Measurements from ENCODE around the gene SEM1.
"Not testable (repeated sequence)": the region's sequence is repeated elsewhere in the genome, so short reads cannot be mapped to it uniquely, and the experiment has no call there.

The SEM1 gene

GRCh38 chr7:96707901-96708774 lies 1.5 kb downstream of the SEM1 start:
- no peak for DNase-seq (ENCODE audit: extremely low spot score)
- CTCF ChIA-PET: no interaction called here
- TF ChIP-seq ARNT (IDR thresholded peaks at IDR 0.05) (no peak), TARDBP (IDR thresholded peaks at IDR 0.05) (no peak), FOXM1 (IDR thresholded peaks at IDR 0.05; ENCODE audit: borderline replicate concordance) (no peak), FOXA1 (IDR thresholded peaks at IDR 0.05) (no peak), LEF1 (IDR thresholded peaks at IDR 0.05; ENCODE audit: borderline replicate concordance) (no peak), CTBP1 (IDR thresholded peaks at IDR 0.05; ENCODE audit: borderline replicate concordance) (no peak), SUZ12 (IDR thresholded peaks at IDR 0.05) (no peak), HDGF (IDR thresholded peaks at IDR 0.05; ENCODE audit: borderline replicate concordance) (no peak), SP1 (IDR thresholded peaks at IDR 0.05) (no peak), FOXK2 (IDR thresholded peaks at IDR 0.05) (no peak), NFRKB (IDR thresholded peaks at IDR 0.05) (no peak), BHLHE40 (IDR thresholded peaks at IDR 0.05; ENCODE audit: borderline replicate concordance) (no peak)
- POLR2A ChIA-PET: no interaction called here

GRCh38 chr7:96701258-96701657 lies 8.4 kb downstream of the SEM1 start:
- ChIA-PET POLR2A (no interaction called here), CTCF (no interaction called here)
- TF ChIP-seq SP1 (IDR thresholded peaks at IDR 0.05): no peak
- TF ChIP-seq BHLHE40 (IDR thresholded peaks at IDR 0.05; ENCODE audit: borderline replicate concordance): no peak
- TF ChIP-seq FOXA1 (IDR thresholded peaks at IDR 0.05): no peak
- TF ChIP-seq L3MBTL2 (conservative IDR thresholded peaks at IDR 0.05): no peak
- no peak for TF ChIP-seq NFRKB (IDR thresholded peaks at IDR 0.05)
- TF ChIP-seq PKNOX1 (IDR thresholded peaks at IDR 0.05): no peak
- no peak for TF ChIP-seq ZNF384 (IDR thresholded peaks at IDR 0.05)
- no peak for TF ChIP-seq FOXK2 (IDR thresholded peaks at IDR 0.05)
- no peak for DNase-seq (ENCODE audit: extremely low spot score)

GRCh38 chr7:96700516-96700915 lies 9.1 kb downstream of the SEM1 start:
- POLR2A ChIA-PET: no interaction called here
- CTCF ChIA-PET: no interaction called here
- no peak for DNase-seq (ENCODE audit: extremely low spot score)
- no peak for TF ChIP-seq LEF1 (IDR thresholded peaks at IDR 0.05; ENCODE audit: borderline replicate concordance)
- no peak for TF ChIP-seq TARDBP (IDR thresholded peaks at IDR 0.05)
- TF ChIP-seq FOXA1 (IDR thresholded peaks at IDR 0.05): no peak
- TF ChIP-seq BHLHE40 (IDR thresholded peaks at IDR 0.05; ENCODE audit: borderline replicate concordance): no peak
- TF ChIP-seq ARNT (IDR thresholded peaks at IDR 0.05): no peak
- TF ChIP-seq HDGF (IDR thresholded peaks at IDR 0.05; ENCODE audit: borderline replicate concordance): no peak
- TF ChIP-seq SUZ12 (IDR thresholded peaks at IDR 0.05): no peak
- no peak for TF ChIP-seq CTBP1 (IDR thresholded peaks at IDR 0.05; ENCODE audit: borderline replicate concordance)
- TF ChIP-seq FOXM1 (IDR thresholded peaks at IDR 0.05; ENCODE audit: borderline replicate concordance): no peak
- TF ChIP-seq ELF4 (IDR thresholded peaks at IDR 0.05): no peak
- no peak for TF ChIP-seq FOXK2 (IDR thresholded peaks at IDR 0.05)
- TF ChIP-seq SP1 (IDR thresholded peaks at IDR 0.05): no peak
- TF ChIP-seq NFRKB (IDR thresholded peaks at IDR 0.05): no peak
- no peak for TF ChIP-seq ZNF384 (IDR thresholded peaks at IDR 0.05)
- TF ChIP-seq PKNOX1 (IDR thresholded peaks at IDR 0.05): no peak
- TF ChIP-seq L3MBTL2 (conservative IDR thresholded peaks at IDR 0.05): no peak

GRCh38 chr7:96699219-96699871 lies 10.3 kb downstream of the SEM1 start:
- TF ChIP-seq FOXK2 (IDR thresholded peaks at IDR 0.05) (no peak), ARNT (IDR thresholded peaks at IDR 0.05) (no peak), PKNOX1 (IDR thresholded peaks at IDR 0.05) (no peak), NFRKB (IDR thresholded peaks at IDR 0.05) (no peak), ZNF384 (IDR thresholded peaks at IDR 0.05) (no peak), FOXA1 (IDR thresholded peaks at IDR 0.05) (no peak), FOXM1 (IDR thresholded peaks at IDR 0.05; ENCODE audit: borderline replicate concordance) (no peak), LEF1 (IDR thresholded peaks at IDR 0.05; ENCODE audit: borderline replicate concordance) (no peak), SUZ12 (IDR thresholded peaks at IDR 0.05) (no peak), HDGF (IDR thresholded peaks at IDR 0.05; ENCODE audit: borderline replicate concordance) (no peak), SP1 (IDR thresholded peaks at IDR 0.05) (no peak), ELF4 (IDR thresholded peaks at IDR 0.05) (no peak), CTBP1 (IDR thresholded peaks at IDR 0.05; ENCODE audit: borderline replicate concordance) (no peak), BHLHE40 (IDR thresholded peaks at IDR 0.05; ENCODE audit: borderline replicate concordance) (no peak), TARDBP (IDR thresholded peaks at IDR 0.05) (no peak)
- ChIA-PET CTCF (no interaction called here), POLR2A (no interaction called here)
- DNase-seq (ENCODE audit: extremely low spot score): no peak

GRCh38 chr7:96698449-96698848 lies 11.2 kb downstream of the SEM1 start:
- DNase-seq (ENCODE audit: extremely low spot score); CTCF ChIA-PET; POLR2A ChIA-PET: not testable (repeated sequence)

GRCh38 chr7:96697822-96698221 lies 11.8 kb downstream of the SEM1 start:
- ChIA-PET POLR2A (no interaction called here), CTCF (no interaction called here)
- no peak for DNase-seq (ENCODE audit: extremely low spot score)
- TF ChIP-seq PKNOX1 (IDR thresholded peaks at IDR 0.05) (peak; percentile 48; the same call in 1 of the 2 replicates), SUZ12 (IDR thresholded peaks at IDR 0.05) (no peak), FOXK2 (IDR thresholded peaks at IDR 0.05) (no peak), ZNF384 (IDR thresholded peaks at IDR 0.05) (no peak)

All from HEK293T (cell line).